Skeletal muscle satellite cell (primary cell): ENCODE data around the gene BAIAP3.

Source experiments
- H3K27me3 ChIP-seq: 2 replicates; pipeline ENCODE4 v1.7.0; 2013; ENCODE audit warnings: low read length; ENCODE audit not compliant: control insufficient read depth, insufficient read depth
- H3K36me3 ChIP-seq: 2 replicates; pipeline ENCODE4 v1.7.0; 2013; ENCODE audit warnings: mild to moderate bottlenecking, control low read depth, low read length; ENCODE audit not compliant: insufficient read depth
- H3K4me1 ChIP-seq: 2 replicates; pipeline ENCODE4 v1.7.0; 2013; ENCODE audit warnings: low read length; ENCODE audit not compliant: control insufficient read depth, insufficient read depth
- H3K4me2 ChIP-seq: 2 replicates; pipeline ENCODE4 v1.7.0; 2013; ENCODE audit warnings: mild to moderate bottlenecking, low read length
- H3K4me3 ChIP-seq: 2 replicates; pipeline ENCODE4 v1.7.0; 2013; ENCODE audit warnings: low read length
- H3K9ac ChIP-seq: 2 replicates; pipeline ENCODE4 v1.7.0; 2013; ENCODE audit warnings: mild to moderate bottlenecking, low read depth, low read length, moderate library complexity
- H3K9me3 ChIP-seq: replicated peaks from 2 replicates; pipeline ENCODE4 v1.7.0; 2013; ENCODE audit warnings: mild to moderate bottlenecking, control low read depth, low read length

BAIAP3 gene

DNA sequence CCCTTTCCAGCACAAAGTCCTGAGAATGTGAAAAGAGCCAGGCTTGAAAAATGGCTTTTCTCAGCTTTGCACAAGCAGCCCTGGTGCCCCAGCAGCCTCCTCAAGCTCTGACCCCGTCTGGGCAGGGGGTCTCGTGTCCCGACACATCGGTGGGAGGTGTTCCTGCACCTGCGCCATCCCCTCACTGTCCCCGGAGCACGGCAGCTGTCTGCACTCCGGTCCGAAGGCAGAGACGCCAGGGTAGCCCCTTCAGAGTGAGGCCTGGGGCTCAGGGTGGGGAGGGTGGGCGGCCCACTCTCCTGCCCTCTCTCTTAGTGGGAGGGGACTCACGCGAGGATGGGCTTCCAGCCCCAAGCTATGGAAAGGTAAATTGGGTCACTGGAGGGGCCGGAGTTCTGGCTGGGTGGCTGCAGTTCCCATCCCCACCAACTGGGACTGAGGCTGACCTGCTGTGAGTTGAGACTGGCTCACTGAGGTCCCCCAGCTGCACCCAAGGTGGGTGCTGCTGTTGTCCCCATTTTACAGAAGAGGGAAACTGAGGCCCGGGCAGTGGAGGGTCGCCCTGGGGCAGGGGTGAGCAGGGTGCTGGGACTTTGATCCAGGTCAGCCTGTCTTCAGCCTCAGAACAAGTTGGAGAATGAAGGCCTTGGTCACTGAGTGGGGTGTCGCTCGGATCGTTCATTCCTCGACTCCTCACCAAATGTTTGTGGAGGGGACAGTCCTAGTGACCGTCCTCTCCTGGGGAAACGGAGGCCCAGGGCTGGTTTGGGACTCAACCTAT is 2.3 kb upstream of the BAIAP3 start:
- peak overlapping the region; percentile 73 for H3K4me2 ChIP-seq
- no peaks in the 10 kb centered on the region for H3K36me3 ChIP-seq
- peak overlapping the region; percentile 52 for H3K4me3 ChIP-seq
- peaks cover 18% of the 10 kb centered on the region for H3K4me1 ChIP-seq
- H3K9ac ChIP-seq, result no peak overlapping the region
- H3K9me3 ChIP-seq, result no peaks in the 10 kb centered on the region
- H3K27me3 ChIP-seq, result peaks cover 47% of the 10 kb centered on the region

DNA sequence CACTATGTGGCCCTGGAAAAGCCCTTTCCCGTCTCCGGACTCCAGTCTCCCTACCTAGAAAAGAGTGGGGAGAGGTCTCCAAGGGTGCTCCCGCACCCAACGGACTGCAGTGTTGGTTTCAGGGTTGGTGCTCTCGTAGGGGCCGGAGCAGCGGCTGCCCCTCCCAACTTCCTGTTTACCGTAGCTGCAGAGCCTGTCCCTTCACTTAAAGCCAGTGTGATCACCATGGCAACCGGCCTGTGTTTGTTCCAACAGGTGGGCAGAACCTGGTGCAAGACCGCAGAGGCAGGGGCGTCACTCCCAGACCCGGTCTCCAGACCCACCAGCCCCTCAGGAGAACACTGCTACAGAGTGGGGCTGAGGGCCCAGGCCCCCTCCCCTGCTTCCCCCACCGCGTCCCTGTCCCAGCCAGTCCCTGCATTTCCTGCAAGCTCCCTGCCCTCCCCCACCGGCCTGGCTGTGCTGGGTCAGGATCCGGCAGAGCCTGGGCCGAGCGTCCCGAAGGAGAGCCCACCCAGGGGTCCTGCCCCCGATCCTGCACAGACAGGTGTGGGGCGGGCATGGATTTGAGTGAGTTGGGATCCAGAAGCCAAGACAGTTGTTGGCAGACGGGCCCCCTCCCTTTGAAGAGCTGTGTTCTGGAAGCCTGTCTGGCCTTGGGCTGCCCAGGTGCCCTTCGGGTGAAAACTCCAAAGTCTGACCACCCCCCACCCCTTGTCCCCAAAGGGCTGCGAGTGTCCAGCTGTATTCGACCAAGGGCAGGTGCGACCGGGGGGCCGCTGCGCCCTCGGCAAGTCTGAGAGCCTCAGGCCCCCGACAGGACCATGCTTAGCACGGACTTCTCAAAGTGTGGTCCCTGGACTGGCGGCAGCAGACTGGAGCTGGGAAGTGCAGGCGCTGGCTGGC is 1.5 kb upstream of the BAIAP3 start:
- peak overlapping the region; percentile 73 for H3K4me2 ChIP-seq
- peaks cover 18% of the 10 kb centered on the region for H3K4me1 ChIP-seq
- H3K36me3 ChIP-seq, result no peaks in the 10 kb centered on the region
- peaks cover 56% of the 10 kb centered on the region for H3K27me3 ChIP-seq
- H3K9ac ChIP-seq, result no peak overlapping the region
- H3K4me3 ChIP-seq, result peak overlapping the region; percentile 52
- no peaks in the 10 kb centered on the region for H3K9me3 ChIP-seq

DNA sequence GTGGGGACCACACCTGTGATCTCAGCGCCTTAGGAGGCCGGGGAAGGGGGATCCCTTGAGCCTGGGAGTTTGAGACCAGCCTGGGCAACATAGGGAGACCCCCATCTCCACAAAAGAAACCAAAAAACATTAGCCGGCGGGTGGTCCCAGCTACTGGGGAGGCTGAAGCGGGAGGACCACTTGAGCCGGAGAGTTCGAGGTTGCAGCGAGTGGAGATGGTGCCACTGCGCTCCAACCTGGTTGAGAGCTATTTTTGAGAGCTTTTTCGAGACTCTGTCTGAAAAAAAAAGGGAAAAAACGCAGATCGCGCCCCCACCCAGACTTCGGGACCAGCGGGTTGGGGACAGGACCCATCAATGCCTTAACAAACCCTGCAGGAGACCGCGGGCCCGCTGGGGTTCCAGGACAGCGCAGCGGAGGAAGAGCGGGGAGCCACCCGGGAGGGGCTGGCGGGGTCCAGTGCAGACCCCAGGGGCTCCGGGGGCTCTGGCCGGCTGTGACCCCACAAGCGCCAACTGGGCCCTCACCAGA is 762 bp upstream of the BAIAP3 start:
- no peak overlapping the region for H3K4me3 ChIP-seq
- H3K9ac ChIP-seq, result no peak overlapping the region
- no peaks in the 10 kb centered on the region for H3K36me3 ChIP-seq
- H3K9me3 ChIP-seq, result no peaks in the 10 kb centered on the region
- H3K27me3 ChIP-seq, result peaks cover 59% of the 10 kb centered on the region
- peaks cover 18% of the 10 kb centered on the region for H3K4me1 ChIP-seq
- no peak overlapping the region for H3K4me2 ChIP-seq

DNA sequence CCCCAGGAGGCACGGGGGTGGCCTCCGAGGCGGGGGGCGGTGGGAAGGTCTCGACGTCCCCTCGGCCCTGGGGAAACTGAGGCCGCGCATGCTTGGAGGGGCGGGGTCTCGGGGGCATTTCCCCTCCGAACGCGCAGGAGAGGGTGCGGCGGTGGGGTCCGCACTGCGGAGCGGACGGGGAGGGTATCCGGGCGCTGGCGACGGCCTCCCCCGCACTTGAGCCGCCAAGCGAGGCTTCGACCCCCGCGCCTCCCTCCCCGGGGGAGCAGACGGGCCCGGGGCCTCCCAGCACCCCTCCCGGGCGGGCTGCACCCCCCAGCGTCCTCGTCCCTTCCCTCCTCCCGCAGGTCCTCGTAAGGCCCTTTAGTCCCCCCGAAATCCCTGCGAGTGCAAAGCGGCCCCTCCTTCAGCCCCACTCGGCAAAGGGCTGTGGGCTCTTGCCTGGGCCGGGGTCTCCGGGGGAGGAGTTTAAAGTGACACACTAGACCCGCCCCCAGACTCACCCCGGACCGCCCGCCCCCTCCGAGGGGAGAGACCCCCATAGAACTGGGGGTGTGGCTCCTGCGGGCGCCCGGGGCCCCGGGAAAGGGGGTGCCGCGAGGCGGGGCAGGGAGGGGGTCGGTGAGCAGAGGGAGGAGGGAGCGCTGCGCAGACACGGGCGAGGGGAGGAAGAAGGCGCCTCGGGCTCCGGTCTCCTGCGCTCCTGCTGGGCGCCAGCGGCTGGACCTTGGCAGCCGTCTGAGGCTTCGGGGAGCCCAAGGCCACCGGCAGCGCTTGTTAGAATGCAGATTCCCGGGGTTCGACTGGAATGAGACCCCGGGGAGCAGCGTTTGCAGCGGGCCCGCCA is 632 bp downstream of the BAIAP3 start:
- peaks cover 64% of the 10 kb centered on the region for H3K27me3 ChIP-seq
- H3K36me3 ChIP-seq, result no peaks in the 10 kb centered on the region
- H3K9ac ChIP-seq, result no peak overlapping the region
- no peak overlapping the region for H3K4me2 ChIP-seq
- no peak overlapping the region for H3K4me3 ChIP-seq
- no peaks in the 10 kb centered on the region for H3K9me3 ChIP-seq
- H3K4me1 ChIP-seq, result peaks cover 18% of the 10 kb centered on the region

DNA sequence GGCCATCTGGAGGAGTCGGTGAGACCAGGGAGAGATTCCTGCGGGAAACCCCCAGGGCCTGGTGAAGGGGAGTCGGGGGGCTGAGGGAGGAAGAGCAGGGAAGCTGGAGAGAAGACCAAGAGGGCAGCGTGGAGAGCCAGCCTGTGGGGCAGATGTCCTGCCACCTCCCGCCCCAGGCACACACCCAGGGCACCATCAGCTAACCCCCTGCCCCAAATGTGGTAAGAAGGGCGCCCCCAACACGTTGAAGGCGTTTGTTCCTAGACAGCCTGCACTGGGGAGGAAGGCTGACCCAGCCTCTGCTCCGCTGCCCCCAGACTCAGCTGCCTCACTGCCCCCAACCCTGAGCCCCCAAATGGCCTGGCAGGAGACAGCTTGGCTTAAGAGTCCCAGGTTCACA is 1.3 kb downstream of the BAIAP3 start:
- no peak overlapping the region for H3K4me3 ChIP-seq
- H3K4me1 ChIP-seq, result peaks cover 18% of the 10 kb centered on the region
- no peaks in the 10 kb centered on the region for H3K36me3 ChIP-seq
- H3K9me3 ChIP-seq, result no peaks in the 10 kb centered on the region
- H3K9ac ChIP-seq, result no peak overlapping the region
- H3K27me3 ChIP-seq, result peaks cover 64% of the 10 kb centered on the region
- H3K4me2 ChIP-seq, result no peak overlapping the region

DNA sequence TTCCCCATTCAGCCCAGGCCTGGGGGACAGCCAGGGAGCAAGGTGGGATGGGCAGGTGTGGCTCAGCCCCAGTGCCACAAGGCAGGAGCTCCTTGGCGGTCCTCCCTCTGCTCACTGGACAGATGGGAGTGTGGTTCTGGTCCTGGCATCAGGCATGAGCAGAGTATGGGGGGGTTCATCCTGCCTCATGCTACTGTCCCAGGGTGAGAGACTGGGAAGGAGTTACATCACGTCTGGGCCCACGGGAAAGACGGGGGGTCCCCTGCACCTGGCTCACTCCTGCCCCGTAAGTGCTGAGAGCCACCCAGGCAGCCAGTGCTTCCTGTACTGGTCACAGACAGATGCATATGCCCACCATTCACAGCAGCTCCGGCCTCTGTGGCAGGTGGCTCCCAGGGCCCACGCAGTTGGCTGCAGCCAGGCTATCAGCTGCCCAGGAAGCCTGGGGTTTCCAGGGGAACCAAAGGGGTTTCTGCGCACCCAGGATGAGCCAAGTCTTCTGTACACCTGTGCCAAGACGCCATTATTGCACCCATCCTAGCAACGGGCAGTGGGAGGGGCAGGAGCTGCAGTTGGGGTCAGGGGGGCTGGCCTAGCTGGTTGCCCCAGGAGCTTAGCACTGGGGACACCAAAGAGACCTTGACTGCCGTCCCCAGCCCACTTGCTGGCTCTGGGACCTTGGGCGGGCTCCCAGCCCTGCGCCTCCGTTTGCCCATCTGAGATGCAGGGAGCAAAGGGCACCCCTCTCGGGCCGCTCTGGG is 1.9 kb downstream of the BAIAP3 start:
- Histone ChIP-seq H3K4me3 (no peak overlapping the region), H3K4me1 (peaks cover 18% of the 10 kb centered on the region), H3K9me3 (no peaks in the 10 kb centered on the region), H3K36me3 (no peaks in the 10 kb centered on the region), H3K4me2 (no peak overlapping the region), H3K9ac (no peak overlapping the region), H3K27me3 (peaks cover 66% of the 10 kb centered on the region)

DNA sequence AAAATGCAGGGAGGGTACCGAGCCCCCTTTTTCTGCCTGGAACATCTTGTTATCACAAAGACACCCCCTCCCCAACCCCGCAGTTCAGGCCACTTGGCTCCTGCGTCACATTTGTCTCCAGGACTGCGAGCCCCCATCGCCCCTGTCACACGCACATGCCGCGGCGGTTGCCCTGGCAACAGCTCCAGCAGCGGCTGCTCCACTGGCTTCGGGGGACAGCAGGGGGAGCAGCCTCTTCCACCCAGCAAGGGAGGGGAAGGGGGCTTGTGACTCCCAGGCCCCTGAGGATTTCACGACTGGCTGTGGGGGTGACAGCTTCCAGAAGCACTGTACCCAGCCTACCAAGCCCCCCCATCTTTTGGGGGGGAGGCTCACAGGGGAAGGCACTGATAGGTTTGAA is 2.6 kb downstream of the BAIAP3 start:
- H3K36me3 ChIP-seq, result no peaks in the 10 kb centered on the region
- no peak overlapping the region for H3K4me2 ChIP-seq
- H3K4me1 ChIP-seq, result peaks cover 18% of the 10 kb centered on the region
- peaks cover 69% of the 10 kb centered on the region for H3K27me3 ChIP-seq
- no peak overlapping the region for H3K4me3 ChIP-seq
- H3K9ac ChIP-seq, result no peak overlapping the region
- no peaks in the 10 kb centered on the region for H3K9me3 ChIP-seq

DNA sequence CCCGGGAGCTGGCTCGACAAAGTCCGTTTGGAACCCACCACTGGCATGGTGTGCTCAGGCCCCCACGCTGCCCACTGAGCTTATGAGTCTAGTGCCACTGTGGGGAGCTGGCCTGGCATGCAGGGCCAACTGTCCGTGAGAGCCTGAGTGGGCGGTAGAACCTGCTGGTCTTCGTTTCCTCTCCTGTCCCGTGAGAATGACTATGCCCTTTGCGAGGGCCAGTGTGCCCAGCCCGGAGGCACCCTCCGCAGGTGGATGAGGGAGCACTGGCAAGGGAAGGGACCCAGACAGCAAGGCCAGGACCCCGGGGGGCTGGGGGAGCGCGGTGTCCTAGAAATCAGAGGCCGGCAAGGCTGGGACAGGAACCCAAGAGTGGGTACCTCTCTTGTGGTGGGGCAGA is 3.2 kb downstream of the BAIAP3 start:
- H3K4me2 ChIP-seq, result no peak overlapping the region
- H3K4me3 ChIP-seq, result no peak overlapping the region
- no peaks in the 10 kb centered on the region for H3K9me3 ChIP-seq
- no peaks in the 10 kb centered on the region for H3K36me3 ChIP-seq
- H3K4me1 ChIP-seq, result peaks cover 13% of the 10 kb centered on the region
- H3K27me3 ChIP-seq, result peaks cover 65% of the 10 kb centered on the region
- H3K9ac ChIP-seq, result no peak overlapping the region

DNA sequence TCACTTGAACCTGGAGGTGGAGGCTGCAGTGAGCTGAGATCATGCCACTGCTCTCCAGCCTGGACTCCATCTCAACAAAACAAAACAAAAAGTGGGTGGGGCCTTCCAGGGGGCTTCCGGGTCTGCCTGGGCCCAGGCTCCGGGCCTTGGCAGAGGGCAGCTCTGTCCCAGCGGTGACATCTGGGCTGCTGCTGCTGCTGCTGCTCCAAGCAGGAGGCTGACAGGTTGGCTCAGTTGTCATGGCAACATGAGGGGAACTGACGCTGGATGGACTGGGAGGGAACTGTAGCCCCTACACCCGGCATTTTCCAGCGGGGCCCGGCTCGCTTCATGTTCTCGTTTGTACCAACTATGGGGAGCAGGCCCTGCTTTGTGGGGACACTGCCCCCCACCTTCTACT is 4.0 kb downstream of the BAIAP3 start:
- H3K9me3 ChIP-seq, result no peaks in the 10 kb centered on the region
- H3K4me2 ChIP-seq, result no peak overlapping the region
- H3K27me3 ChIP-seq, result peaks cover 60% of the 10 kb centered on the region
- H3K9ac ChIP-seq, result no peak overlapping the region
- H3K4me1 ChIP-seq, result peaks cover 7% of the 10 kb centered on the region
- no peak overlapping the region for H3K4me3 ChIP-seq
- no peaks in the 10 kb centered on the region for H3K36me3 ChIP-seq

DNA sequence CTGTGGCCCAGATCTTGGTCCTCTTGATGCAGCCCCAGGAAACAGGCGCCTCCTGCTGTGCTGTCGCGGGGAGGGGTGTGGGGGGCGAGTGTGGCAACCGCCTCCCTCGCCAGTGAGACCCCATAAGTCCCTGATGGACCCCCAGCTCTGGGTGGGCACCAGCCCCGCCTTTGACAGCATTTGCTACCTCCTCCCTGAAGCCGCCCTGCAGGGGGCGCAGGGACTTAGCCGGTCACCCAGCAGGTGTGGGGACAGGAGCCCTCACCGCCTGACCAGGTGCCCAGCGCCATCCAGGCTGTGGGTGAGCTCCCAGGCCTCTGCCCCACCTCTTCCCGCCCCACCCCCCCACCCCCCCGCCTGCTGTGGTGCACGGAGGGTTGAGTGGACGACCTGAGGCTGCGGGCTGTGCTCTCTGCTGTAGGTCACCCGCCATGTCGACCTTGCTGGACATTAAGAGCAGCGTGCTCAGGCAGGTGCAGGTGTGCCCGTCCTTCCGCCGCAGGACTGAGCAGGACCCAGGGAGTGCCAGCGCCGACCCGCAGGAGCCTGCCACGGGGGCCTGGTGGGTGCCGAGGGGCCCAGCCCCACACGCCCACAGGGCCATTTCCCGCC is 4.8 kb downstream of the BAIAP3 start:
- H3K4me3 ChIP-seq, result no peak overlapping the region
- no peak overlapping the region for H3K9ac ChIP-seq
- H3K27me3 ChIP-seq, result peaks cover 54% of the 10 kb centered on the region
- peaks cover 7% of the 10 kb centered on the region for H3K4me1 ChIP-seq
- no peaks in the 10 kb centered on the region for H3K9me3 ChIP-seq
- H3K4me2 ChIP-seq, result no peak overlapping the region
- no peaks in the 10 kb centered on the region for H3K36me3 ChIP-seq
